Keratinocyte (primary cell): ENCODE results near the gene PRELID3B.

ENCODE experiments used
- EZH2 ChIP-seq: IDR thresholded peaks from one replicate; pipeline ENCODE4 v1.6.1; 2012; ENCODE audit warnings: inconsistent platforms, mild to moderate bottlenecking, low read length, moderate library complexity
- TF ChIP-seq, protein P1 (sequence below), 3 experiments: IDR thresholded peaks in 1 of 3; conservative IDR thresholded peaks in 1 of 3; optimal IDR thresholded peaks in 1 of 3; 2 replicates in 2 of 3; 3 replicates in 1 of 3; pipeline versions ENCODE3 to v1.5.1; 2011; ENCODE audit warnings: low read length in 3 of 3, mild to moderate bottlenecking in 3 of 3, moderate library complexity in 2 of 3, control low read depth in 1 of 3, inconsistent platforms in 1 of 3; ENCODE audit not compliant: insufficient read depth in 2 of 3; ENCODE audit errors: extremely low read depth in 1 of 3

DNA sequence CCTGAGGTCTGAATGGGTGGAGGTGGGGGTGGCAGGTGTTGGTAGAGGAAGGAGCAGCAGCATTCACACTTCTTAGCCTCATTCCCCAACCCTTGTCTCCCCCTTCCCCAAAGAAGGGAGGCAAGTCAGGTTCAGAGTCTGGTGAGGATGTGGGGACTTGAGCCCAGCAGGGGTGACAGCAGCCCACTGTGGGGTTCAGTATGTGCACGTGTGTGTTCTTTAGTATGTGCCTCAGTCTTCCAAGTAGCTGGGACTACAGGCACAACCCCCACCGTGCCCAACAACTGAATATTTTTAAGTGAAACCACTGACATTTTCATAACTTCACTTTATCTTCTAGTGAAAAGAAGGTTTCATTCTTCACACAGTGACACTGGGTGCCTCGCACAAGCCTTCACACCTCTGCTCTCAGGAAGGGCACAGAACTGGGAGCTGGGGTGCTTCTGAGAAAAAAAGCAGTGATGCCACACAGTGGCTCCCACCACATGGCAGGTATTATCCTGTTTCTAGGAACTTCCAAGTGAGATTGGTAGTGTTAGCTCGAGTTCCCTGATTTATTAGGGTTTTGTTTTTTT is 33.4 kb upstream of the PRELID3B start:
- TF ChIP-seq, protein P1, sequence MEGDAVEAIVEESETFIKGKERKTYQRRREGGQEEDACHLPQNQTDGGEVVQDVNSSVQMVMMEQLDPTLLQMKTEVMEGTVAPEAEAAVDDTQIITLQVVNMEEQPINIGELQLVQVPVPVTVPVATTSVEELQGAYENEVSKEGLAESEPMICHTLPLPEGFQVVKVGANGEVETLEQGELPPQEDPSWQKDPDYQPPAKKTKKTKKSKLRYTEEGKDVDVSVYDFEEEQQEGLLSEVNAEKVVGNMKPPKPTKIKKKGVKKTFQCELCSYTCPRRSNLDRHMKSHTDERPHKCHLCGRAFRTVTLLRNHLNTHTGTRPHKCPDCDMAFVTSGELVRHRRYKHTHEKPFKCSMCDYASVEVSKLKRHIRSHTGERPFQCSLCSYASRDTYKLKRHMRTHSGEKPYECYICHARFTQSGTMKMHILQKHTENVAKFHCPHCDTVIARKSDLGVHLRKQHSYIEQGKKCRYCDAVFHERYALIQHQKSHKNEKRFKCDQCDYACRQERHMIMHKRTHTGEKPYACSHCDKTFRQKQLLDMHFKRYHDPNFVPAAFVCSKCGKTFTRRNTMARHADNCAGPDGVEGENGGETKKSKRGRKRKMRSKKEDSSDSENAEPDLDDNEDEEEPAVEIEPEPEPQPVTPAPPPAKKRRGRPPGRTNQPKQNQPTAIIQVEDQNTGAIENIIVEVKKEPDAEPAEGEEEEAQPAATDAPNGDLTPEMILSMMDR (optimal IDR thresholded peaks at IDR 0.05 in 1 of 3, IDR thresholded peaks at IDR 0.05 in 1 of 3, conservative IDR thresholded peaks at IDR 0.05 in 1 of 3; ENCODE audit: extremely low read depth in 1 of 3, insufficient read depth in 2 of 3, low read length in 3 of 3) = no peak
- no peak for TF ChIP-seq EZH2
